ENCODE data around the gene SOCS3.

SOCS3 gene

DNA sequence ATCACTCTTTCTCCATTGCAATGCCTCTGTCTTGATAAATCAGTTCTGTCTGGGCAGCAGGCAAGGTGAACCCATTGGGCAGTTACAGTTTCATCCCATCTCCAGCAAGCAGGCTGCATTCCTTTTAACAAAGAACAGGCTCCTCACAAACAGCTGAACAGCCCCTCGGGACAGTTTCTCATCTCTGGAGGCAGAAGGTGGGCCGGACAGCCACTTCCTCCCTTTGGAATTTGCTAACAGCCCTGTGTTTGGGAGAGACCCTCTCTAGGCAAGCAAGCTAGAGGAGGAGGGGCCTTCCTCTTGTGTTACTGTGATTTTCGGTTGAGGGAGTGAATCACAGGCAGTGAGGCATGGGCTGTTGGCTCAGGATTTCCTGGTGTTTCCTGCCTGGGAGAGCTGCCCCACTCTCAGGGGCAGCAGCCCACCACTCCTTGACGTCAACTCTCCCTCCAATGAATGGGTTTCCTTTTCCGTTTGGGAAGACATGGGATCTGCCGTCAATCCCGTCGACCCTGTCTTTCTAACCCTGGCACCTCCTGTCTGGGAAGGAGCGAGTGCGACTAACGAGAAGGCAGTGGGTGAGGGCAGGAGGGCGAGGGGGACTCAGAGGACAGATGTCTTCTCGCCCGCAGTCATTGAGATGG lies 14.9 kb upstream of the SOCS3 start:
- no peak overlapping the region for H3K4me3 ChIP-seq (ENCODE audit: low read depth, low read length)
- DNase-seq (ENCODE audit: low read depth), result peak; percentile 74
- TF ChIP-seq, protein P1, sequence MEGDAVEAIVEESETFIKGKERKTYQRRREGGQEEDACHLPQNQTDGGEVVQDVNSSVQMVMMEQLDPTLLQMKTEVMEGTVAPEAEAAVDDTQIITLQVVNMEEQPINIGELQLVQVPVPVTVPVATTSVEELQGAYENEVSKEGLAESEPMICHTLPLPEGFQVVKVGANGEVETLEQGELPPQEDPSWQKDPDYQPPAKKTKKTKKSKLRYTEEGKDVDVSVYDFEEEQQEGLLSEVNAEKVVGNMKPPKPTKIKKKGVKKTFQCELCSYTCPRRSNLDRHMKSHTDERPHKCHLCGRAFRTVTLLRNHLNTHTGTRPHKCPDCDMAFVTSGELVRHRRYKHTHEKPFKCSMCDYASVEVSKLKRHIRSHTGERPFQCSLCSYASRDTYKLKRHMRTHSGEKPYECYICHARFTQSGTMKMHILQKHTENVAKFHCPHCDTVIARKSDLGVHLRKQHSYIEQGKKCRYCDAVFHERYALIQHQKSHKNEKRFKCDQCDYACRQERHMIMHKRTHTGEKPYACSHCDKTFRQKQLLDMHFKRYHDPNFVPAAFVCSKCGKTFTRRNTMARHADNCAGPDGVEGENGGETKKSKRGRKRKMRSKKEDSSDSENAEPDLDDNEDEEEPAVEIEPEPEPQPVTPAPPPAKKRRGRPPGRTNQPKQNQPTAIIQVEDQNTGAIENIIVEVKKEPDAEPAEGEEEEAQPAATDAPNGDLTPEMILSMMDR (conservative IDR thresholded peaks at IDR 0.05; ENCODE audit: low read depth, low read length), result no peak

DNA sequence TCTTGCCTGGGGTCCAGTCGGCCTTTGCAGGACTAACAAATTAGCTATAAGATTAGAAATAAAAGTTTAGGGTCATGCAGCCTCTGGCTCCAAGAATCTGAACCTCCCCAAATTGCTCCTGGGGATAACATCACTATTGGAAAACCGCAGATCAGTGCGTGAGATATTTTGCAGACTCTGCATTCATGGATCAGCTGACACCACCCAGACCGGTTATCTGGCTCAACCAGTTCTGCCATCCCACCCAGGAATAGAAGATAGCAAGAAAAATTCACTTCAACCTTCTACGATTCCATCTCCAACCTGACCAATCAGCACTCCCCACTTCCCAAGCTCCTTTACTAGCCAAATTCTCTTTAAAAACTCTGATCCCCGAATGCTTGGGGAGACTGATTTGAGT lies 14.3 kb upstream of the SOCS3 start:
- no peak for DNase-seq (ENCODE audit: low read depth)
- no peak overlapping the region for H3K4me3 ChIP-seq (ENCODE audit: low read depth, low read length)
- TF ChIP-seq, protein P1 (conservative IDR thresholded peaks at IDR 0.05; ENCODE audit: low read depth, low read length), result no peak

DNA sequence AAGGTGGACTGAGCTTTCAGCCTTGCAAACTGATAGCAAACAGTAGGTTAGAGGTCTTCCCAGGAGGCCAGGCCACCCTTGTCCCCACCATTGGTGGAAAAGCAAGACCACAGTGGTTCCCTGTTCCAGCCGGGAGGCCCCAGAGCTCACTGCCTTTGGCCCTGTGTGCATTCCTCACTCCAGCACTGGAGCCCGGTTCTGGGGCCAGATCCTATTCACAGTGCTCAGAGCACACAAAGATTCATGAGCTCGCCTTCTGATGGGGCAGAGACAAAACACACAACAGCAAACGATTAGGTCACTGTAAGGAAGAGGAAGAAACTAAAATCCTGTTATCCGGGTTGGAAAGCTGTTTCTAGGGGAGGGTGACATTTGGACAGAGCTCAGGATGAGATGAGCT lies 13.0 kb upstream of the SOCS3 start:
- TF ChIP-seq, protein P1 (conservative IDR thresholded peaks at IDR 0.05; ENCODE audit: low read depth, low read length), result no peak
- DNase-seq (ENCODE audit: low read depth), result no peak

DNA sequence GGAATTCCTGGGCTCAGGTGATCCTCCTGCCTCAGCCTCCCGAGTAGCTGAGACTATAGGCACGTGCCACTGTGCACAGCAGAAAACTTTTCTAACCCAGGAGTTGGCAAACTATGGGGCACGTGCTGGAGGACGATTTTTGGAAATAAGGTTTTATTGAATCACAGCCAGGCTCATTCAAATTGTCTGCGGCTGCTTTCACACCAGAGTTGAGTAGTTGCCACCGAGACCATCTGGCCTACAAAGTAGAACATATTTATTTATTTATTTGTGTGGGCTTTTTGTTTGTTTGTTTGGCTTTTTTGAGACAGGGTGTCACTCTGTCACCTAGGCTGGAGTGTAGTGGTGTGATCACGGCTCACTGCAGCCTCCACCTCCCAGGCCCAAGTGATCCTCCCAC lies 11.2 kb upstream of the SOCS3 start:
- DNase-seq (ENCODE audit: low read depth), result no peak
- no peak overlapping the region for H3K4me3 ChIP-seq (ENCODE audit: low read depth, low read length)
- TF ChIP-seq, protein P1 (conservative IDR thresholded peaks at IDR 0.05; ENCODE audit: low read depth, low read length), result no peak

More for the DNA sequence above, 13.0 kb upstream of the SOCS3 start:
- H3K4me3 ChIP-seq (ENCODE audit: low read depth, low read length), result no peak overlapping the region

DNA sequence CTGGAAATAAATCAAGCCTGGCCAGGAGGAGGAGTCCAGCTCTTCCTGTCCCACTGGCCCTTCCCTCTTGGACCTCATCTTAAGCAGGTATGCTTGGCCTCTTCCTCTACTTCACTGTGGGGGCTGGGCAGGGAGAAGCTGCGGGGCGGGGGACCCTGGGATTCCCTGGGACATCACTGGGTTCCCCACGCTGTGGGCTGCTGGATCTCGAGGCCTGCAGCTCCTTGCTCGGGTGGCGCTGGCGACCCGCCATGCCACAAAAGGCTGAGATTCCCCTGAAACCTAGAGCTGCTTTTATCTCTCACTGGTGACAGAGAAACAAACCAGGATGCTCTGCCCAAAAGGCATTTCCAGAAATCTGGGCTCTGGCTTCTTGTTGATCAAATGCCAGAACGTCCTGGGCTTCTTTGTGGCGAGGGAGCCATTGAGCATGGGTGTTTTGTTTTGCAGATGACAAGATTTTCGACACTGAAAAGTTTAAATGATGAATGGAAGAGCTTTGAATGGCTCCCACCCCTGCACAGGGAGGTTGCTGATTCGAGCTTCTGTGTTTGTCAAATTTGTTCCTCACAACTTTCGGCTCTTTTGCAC lies 10.0 kb upstream of the SOCS3 start:
- DNase-seq (ENCODE audit: low read depth), result no peak
- TF ChIP-seq, protein P1 (conservative IDR thresholded peaks at IDR 0.05; ENCODE audit: low read depth, low read length), result no peak
- H3K4me3 ChIP-seq (ENCODE audit: low read depth, low read length), result no peak overlapping the region

DNA sequence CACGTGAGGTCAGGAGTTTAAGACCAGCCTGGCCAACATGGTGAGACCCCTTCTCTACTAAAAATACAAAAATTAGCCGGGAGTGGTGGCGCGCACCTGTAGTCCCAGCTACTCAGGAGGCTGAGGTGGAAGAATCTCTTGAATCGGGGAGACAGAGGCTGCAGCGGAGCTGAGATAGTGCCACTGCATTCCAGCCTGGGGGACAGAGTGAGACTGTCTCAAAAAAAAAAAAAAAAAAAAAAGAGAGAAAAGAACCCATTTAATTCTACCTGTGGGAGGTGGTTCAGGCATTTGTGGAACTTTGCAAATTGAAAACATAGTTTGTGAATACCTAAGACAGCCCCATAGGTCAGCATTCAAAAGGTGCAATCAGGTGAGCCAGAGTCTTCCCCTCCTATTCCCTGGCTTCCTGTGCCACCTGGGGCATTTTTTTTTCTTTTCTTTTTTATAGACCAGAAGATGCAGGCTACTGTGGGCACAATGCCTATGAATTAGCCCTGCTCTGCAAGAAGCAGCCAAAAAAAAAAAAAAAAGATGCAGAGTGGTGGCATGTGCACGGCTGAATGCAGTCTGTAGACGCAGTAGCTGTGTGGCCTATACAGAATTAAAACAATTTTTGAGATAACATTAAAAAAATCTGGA lies 9.1 kb upstream of the SOCS3 start:
- TF ChIP-seq, protein P1 (conservative IDR thresholded peaks at IDR 0.05; ENCODE audit: low read depth, low read length), result no peak
- no peak for DNase-seq (ENCODE audit: low read depth)
- no peak overlapping the region for H3K4me3 ChIP-seq (ENCODE audit: low read depth, low read length)

Measured in choroid plexus epithelial cell (primary cell).